22Rv1 (cell line): ENCODE data around the gene USP3.

Experiments used
- CTCF ChIP-seq: fragments of 450-650 bp; IDR thresholded peaks from 2 replicates; pipeline ENCODE4 v1.5.1; 2017; ENCODE audit warnings: mild to moderate bottlenecking
- ZFX ChIP-seq: fragments of 450-650 bp; IDR thresholded peaks from 2 replicates; pipeline ENCODE4 v1.6.1; 2017; ENCODE audit warnings: antibody characterized with exemption, borderline replicate concordance

- no peak for TF ChIP-seq CTCF
- TF ChIP-seq ZFX, result no peak
Measured at GRCh38 chr15:63597821-63598220, 93.4 kb downstream of the USP3 start.
